BJ (cell line): ENCODE data around the gene LPAR2. TPM values are rescaled to one million over a fixed set of nuclear protein-coding genes. Genes with fewer than 3 reads are reported as not detected.

ENCODE experiments used
- CTCF ChIA-PET: fragments of 350-600 bp; formaldehyde crosslinking; extraction: SDS; loops from one replicate; lab custom pipeline; 2021; ENCODE audit warnings: antibody characterized with exemption, inconsistent platforms; lab: Yijun Ruan, JAX
- POLR2A ChIA-PET: fragments of 300-600 bp; sonication (Branson Sonifier 250); formaldehyde crosslinking; extraction: SDS; loops from one replicate; lab custom pipeline; 2021; ENCODE audit warnings: antibody characterized with exemption; lab: Charles Lee
- DNase-seq: peaks from one replicate; pipeline ENCODE4 v3.0.0-alpha.2; 2011; ENCODE audit warnings: low read depth
- H3K27me3 ChIP-seq: 2 replicates; pipeline ENCODE4 v1.6.0; 2011; ENCODE audit warnings: low read length; ENCODE audit not compliant: control insufficient read depth, insufficient read depth
- H3K36me3 ChIP-seq: 2 replicates; pipeline ENCODE4 v1.5.1; 2011; ENCODE audit warnings: low read length; ENCODE audit not compliant: control insufficient read depth, insufficient read depth
- H3K4me3 ChIP-seq: 2 replicates; pipeline ENCODE4 v1.5.1; 2011; ENCODE audit warnings: low read depth, mild to moderate bottlenecking, control low read depth, low read length
- CTCF ChIP-seq: IDR thresholded peaks from 2 replicates; pipeline ENCODE4 v1.5.1; 2011; ENCODE audit warnings: low read depth, mild to moderate bottlenecking, control low read depth, inconsistent platforms, low read length, moderate library complexity; ENCODE audit not compliant: insufficient read depth
- polyA plus RNA-seq: library from polyadenylated mRNA; depleted of rRNA; stranded (reverse); fragments of >200 nt; gene quantifications from 2 replicates; pipeline ENCODE4 v1.2.3, GENCODE V29; 2011

The LPAR2 gene
- polyA plus RNA-seq, 1 experiment = 2.1 TPM

GRCh38 chr19:19626516-19627472, 1.2 kb downstream of the LPAR2 start:
- no peak for TF ChIP-seq CTCF
- no peak for DNase-seq
- ChIA-PET CTCF (interaction anchor here (3.1 kb wide), 1 partner anchor 95 kb away, joined by 17 read pairs; no protein-coding TSS in a partner anchor), POLR2A (interaction anchor here (0.6 to 0.7 kb wide), 2 partner anchors 13 to 15 kb away, joined by 4 read pairs; no protein-coding TSS in a partner anchor)
- Histone ChIP-seq H3K36me3 (peaks cover 3% of the 10 kb centered on the region; the same call in 1 of the 2 replicates), H3K27me3 (no peaks in the 10 kb centered on the region), H3K4me3 (no peak overlapping the region)

GRCh38 chr19:19624032-19624570, 3.9 kb downstream of the LPAR2 start:
- Histone ChIP-seq H3K27me3 (no peaks in the 10 kb centered on the region), H3K36me3 (no peaks in the 10 kb centered on the region; the same call in 1 of the 2 replicates), H3K4me3 (no peak overlapping the region)
- TF ChIP-seq CTCF = no peak
- POLR2A ChIA-PET = no interaction called here
- CTCF ChIA-PET = no interaction called here
- DNase-seq = no peak

GRCh38 chr19:19623383-19623782, 4.6 kb downstream of the LPAR2 start:
- ChIA-PET POLR2A (no interaction called here), CTCF (interaction anchor here (1.2 kb wide), 1 partner anchor 20 kb away, joined by 3 read pairs; the partner anchor contains the start of gene GMIP)
- Histone ChIP-seq H3K36me3 (no peaks in the 10 kb centered on the region; the same call in 1 of the 2 replicates), H3K27me3 (no peaks in the 10 kb centered on the region), H3K4me3 (no peak overlapping the region)
- DNase-seq = no peak
- TF ChIP-seq CTCF = no peak

- DNase-seq = no peak
- ChIA-PET CTCF (interaction anchor here (0.9 to 1.9 kb wide), 4 partner anchors 28 to 87 kb away, joined by 3 to 5 read pairs (median 4); no protein-coding TSS in a partner anchor), POLR2A (no interaction called here)
- no peak for TF ChIP-seq CTCF
- Histone ChIP-seq H3K36me3 (no peaks in the 10 kb centered on the region), H3K4me3 (no peak overlapping the region), H3K27me3 (no peaks in the 10 kb centered on the region)
Observed at GRCh38 chr19:19619849-19620210, 8.2 kb downstream of the LPAR2 start.

GRCh38 chr19:19619181-19619848, 8.7 kb downstream of the LPAR2 start:
- CTCF ChIA-PET = interaction anchor here (1.1 to 1.9 kb wide), 2 partner anchors 67 to 87 kb away, joined by 4 read pairs; no protein-coding TSS in a partner anchor
- no peak for DNase-seq
- no peaks in the 10 kb centered on the region for H3K27me3 ChIP-seq
- no peaks in the 10 kb centered on the region for H3K36me3 ChIP-seq
- H3K4me3 ChIP-seq = peak overlapping the region; percentile 64
- no peak for TF ChIP-seq CTCF
- POLR2A ChIA-PET = no interaction called here
